SKM-1 (cell line): ENCODE measurements around the gene SLC35G2.
"Not testable (repeated sequence)": the region's sequence is repeated elsewhere in the genome, so short reads cannot be mapped to it uniquely, and the experiment has no call there.

Experiments used
- DNase-seq: peaks from one replicate; lab custom pipeline; 2025; ENCODE audit not compliant: unreplicated experiment; lab: John Stamatoyannopoulos, UW

The SLC35G2 gene

DNA sequence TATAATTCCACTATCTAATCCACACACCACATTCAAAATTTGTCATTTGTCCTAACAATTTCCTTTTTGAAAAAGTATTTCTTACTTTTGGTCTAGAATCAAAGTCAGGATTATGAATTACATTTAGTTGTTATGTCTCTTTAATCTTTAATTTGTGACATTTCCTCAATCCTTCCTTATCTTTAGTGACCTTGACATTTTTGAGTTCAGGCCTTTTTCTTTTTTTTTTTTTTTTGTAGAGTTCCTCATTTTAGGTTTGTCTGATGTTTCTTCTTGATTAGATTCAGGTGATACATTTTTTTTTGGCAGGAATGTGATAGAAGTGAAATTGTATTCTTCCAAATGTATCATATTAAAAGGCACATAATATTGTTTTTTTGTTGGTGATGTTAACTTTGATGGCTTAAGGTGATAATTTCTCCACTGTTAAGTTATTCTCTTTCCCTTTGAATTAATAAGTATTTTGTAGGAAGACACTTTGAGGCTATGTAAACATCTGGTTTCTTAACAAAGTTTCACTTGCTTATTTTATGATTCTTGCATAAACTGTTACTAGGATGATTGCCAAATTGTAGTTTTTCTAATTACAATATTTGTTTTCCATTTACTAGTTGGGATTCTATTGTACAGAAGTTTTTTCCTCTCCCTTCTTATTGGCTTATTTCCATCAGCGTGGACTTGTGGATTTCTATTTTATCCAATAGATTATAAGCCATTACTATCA, 16.3 kb downstream of the SLC35G2 start:
- no peak for DNase-seq

DNA sequence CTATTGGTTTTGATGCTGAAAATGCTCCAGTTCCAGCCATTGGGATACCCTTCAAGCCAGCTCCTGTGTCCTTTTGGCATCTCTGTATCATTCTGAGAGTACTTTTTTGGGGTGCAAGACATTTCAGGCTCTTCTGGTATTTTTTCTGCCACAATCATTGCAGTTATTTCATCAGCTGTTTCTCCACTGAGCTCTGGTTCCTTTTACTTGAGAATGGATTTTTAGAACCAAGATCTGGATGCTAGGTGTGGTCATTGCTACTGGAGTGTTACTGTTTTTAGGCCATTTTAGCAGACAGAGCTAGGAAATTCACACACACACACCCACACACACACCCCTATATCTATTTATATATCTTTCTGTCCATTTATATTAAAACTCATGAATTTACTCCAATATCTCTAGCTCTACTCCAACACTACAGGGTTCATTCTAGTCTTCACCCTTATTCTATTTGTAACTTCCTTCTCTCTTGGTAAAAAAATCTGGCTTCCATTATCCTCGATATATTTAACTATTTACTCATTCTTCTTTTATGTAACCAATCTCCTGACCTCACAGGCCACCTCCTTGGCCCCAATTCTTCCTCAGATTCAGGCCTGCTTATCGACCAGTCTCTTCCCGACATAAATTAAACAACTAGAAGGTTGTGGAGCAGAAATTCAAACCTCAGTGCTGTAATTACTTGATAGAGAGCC, 17.0 kb downstream of the SLC35G2 start:
- DNase-seq = no peak

DNA sequence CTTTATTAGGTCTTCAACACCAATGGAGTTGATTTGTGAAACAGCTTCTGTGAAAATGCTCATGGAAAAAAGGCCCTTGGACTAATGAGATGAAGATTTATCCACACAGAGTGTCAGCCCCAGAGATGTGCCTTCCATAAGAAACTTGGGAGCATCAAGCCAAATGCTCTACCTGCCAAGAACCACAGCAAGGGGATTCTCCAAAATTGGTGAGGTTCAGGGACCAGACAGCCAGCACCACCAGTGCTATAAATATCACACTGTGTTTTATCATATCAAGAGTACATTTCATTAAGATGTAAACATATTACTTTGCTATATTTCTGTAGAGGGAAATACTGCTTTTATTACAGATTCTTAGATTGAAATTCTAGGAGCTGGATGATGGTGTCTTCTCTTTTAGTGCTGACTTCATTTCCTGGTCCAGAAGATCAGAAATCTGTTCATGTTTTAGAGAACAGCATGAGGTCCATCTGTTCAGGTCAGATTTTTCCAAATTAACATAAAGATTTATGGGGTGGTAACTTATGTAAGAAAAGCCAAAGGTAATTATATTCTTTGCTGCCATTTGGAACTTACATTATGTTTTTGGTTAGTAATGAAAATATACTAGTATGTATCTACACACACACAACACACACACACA, 17.7 kb downstream of the SLC35G2 start:
- DNase-seq = no peak

DNA sequence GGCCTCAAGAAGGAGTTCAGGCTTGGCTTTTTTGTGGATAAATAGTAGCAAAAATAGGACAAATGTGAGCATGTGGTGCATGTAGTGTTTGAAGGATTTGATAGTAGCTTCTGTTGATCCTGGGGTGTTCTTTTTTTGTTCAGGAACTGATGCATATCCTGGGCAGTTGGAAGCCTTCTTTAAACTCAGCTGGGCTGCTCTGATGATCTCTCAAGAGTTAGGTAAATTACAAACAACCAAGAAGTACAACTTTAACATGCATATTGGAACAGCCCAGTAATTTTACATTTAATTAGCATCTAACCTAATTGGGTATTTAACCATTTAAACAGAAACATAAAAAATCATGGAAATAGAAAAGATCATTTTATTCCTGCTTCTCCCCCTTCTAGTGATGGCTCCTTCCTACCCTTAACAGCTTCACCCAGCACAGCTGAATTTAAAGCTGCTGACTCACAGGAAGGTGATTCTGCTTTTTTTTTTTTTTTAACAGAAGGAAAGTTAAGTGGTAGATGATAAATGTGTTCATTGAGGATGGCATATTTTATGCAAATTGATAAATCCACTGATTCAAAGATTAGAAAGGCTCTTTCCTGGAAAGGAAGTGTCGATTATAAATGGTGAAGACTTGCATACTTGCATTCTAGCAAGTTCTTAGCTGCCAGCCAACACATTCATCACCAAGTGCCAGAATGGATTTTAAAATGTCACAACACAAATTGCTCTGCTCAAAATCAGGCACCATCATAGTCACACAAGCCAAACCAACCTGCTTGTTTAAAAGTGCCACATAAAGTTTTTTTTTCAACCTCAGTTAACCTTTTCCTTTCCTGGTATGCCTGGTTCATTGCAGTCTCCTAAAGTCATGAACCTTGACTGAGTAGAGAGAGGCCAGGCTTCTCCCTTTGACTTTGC, 20.0 kb downstream of the SLC35G2 start:
- DNase-seq = no peak

DNA sequence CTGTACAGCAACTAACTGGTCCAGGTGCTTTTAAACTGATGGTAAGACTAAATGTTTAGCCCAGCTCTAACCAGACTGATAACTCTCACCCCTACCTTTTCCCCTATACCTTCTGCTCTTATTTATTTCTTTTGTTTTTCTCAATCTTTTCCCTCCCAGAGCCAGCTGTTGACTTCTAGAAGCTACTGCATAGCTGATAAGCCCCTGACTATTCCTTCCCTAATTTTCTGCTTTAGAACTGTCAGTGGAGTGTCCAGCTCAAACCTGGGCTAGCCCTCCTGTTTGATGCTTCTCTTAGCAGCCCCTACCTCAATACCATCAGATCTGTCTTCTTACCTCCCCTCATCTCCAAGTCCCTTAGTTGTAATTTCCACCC, 20.6 kb downstream of the SLC35G2 start:
- DNase-seq = no peak

DNA sequence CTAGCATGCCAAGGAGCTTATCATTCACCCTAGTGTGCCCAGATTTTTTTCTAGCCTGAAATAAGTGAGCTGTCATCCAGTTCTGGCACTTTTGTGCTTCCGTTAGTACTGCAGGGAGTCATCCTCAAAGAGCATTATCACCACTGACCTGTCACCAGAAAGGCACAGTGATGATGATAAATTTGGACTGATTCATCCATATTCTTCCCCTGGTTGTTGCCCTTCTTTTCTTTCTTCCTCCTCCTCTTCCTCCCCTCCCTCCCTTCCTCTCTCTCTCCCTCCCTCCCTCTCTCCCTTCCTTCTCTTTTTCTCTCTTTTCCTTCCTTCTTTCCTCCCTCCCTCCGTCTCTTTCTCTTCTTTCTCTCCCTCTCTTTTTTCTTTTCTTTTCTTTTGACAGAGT, 21.3 kb downstream of the SLC35G2 start:
- DNase-seq = no peak

DNA sequence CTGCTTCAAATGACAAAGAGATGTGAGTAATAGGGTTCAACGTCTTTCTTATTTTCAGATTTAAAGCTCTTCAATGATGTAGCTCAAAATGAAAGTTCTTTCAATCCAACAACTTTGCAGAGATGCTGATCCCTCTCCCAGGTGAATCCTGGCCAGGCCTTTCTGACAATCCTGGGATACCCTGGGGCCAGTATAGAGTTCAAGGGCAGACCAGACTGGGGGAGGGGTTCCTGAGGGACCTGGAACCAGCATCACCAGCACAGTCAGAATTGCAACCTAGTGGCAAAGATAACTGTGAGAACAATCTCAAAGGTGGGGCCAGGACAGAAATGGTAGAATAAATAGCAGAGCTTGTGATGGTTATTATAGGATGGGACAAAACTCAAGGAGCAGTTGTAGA, 23.4 kb downstream of the SLC35G2 start:
- DNase-seq = no peak

DNA sequence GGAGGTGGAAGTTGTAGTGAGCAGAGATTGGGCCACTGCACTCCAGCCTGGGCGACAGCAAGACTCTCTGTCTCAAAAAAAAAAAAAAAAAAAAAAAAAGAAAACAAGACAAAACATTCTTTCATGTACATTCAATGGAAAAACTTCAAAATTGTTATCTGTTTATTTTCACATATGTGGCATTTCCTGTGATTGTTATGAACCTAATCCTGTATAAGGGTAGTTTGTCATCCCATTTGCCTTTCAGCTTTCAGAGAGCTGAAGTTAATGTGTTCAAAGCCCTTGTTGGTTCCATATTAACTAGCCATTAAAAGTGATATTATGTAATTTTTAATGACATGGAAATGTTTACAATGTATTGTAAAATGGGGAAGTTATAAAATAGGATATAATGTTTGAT, 25.8 kb downstream of the SLC35G2 start:
- no peak for DNase-seq

DNA sequence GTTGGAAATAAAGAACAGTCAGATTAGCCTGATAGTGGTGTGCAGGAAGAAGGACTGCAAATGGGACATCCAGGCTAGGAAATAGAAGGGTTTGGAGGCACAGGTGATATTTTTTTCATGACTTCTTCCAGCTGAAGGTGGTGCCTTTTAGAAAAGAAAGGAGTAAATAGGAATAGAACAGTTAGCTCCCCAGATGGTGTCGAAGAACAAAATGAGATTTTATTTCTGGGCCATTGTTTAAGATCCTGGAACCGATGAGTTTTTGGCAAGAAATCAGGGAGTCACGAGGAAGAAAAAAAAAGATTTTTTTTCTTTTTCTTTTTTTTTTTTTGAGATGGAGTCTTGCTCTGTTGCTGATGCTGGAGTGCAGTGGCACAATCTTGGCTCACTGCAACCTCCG, 33.3 kb downstream of the SLC35G2 start:
- no peak for DNase-seq

DNA sequence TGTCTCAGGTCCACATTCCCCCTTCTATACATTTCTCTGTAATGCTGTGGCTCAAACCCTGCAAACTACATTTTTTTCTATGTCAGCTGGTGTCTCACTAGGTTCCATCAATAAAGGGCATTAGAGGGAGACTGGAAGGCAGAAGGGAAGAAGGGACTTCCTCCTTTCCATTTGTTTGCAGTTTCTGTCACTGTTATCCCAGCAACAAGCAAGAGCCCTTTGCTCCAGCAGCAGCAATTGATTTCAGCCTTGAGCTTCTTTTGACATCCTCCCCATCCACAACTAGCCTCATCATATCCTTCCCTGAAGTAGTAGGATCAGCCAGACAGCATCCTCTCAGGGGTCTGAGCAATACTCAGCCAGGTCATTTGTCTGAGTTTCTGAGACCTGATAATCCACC, 37.7 kb downstream of the SLC35G2 start:
- peak; percentile 25 for DNase-seq

DNA sequence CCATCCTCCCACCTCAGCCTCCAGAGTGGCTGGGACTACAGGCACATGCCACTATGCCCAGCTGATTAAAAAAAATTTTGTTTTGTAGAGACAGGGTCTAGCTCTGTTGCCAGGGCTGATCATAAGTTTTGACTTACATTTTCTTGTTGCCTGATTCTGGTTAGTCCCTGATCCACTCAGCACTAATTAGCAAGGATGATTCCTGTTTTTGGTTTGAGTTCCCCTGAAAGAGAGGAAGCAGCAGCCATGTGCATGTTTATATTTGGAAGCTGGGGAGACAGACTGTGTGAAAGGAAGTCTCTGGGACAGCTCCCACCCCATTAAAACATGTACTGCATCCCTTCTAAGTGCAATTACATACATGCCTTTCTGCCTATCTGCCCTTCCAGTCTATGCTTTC, 39.5 kb downstream of the SLC35G2 start:
- DNase-seq = no peak

DNA sequence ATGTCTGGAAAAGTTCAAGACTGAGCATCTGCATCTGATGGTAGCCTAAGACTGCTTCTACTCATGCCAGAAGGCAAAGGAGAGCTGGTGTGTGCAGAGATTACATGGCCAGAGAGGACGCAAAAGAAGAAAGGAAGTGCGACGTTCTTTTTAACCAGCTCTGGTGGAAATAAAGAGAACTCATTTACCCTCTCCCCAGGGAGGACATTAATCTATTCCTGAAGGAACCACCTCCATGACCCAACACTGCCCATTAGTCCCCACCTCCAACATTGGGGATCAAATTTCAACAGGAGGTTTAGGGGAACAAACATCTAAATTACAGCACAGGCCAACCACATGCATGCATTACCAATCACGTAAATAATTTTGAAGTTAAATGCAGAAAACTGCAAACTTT, 41.6 kb downstream of the SLC35G2 start:
- DNase-seq = no peak

DNA sequence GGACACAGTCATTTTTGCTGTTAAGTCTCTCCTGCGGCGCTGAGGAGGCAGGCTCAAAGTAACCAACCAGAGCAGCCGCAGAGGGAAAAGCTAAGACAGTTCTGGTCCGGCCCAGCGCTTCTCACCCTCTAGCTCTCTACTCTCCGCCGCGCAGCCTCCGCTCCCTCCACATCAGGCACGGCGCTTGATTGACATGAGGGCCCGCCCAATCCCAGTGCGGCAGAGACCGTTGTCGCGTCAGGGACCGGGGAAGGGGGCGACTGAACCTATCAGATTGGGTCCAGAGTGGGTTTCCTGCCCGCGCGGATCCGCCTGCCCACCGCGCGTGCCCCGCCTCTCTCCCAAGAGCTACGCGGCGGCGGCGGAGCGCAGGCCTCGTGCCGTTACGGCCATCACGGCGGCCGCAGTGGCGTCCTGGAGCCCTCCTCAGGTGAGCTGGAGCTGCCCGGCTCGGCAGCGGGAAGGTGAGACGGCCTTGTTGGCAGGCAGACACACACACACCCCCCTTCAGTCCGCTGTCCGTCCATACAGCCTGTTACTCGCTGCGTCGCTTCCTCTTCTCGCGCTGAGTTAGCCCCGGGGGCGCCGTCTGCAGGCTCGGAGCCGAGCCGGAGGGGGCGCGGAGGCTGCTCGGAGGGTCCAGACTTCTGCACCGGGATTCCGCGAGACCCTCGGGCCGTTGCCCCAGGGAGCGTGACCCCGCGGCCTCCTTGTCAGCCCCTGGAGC, 43.1 kb downstream of the SLC35G2 start, which contains the start of gene NCK1:
Gene NCK1 (plus strand): TSS at position 319 of the 727 bp plus-strand sequence. CDS start 65,794 bp downstream, outside the sequence.
- DNase-seq = peak; percentile 93

DNA sequence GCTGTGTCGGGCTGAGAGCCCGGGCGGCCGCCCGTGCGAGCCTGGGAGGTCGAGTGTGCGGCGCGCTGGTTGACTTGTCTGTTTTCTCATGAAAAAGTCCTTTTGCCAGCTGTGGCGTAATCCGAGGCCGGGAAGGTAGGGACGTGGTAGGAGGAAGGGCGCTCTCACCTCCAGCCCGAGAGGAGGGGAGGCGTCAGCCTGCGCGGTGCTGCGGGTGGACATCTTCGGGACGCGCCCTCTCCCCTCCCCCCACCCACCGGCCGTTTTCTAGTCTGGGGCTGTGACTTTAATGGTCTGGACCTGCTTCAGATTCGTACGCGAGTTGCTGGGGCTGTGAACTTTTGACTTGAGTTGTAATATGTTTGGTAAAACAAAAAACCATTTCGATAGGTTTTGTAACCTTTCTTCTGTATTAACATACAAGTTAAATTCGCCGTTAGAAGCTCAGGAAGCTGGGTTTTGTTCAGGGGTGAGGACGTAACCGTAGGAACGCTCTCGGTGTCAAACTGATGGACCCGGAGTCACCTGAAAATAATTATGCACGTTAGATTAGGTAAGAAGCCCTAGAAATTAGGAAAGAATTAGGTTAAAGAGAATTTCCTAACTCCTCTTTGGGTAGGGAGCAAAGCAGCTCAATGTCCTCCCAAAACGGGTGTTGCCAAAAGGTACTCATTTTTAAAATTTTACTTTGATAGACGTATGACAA, 43.8 kb downstream of the SLC35G2 start:
- no peak for DNase-seq

DNA sequence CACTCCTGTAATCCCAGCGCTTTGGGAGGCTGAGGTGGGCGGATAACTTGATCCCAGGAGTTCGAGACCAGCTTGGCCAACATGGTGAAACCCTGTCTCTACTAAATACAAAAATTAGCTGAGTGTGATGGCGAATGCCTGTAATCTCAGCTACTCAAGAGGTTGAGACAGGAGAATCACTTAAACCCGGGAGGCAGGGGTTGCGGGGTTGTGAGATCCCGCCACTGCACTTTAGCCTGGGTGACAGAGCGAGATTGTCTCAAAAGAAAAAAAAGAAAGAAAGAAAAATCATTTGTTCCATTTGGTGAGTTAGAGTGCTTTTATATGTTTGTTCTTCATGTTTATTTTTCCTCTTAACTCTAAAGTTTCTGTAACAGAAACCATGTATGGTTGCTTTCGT, 50.4 kb downstream of the SLC35G2 start:
- no peak for DNase-seq

DNA sequence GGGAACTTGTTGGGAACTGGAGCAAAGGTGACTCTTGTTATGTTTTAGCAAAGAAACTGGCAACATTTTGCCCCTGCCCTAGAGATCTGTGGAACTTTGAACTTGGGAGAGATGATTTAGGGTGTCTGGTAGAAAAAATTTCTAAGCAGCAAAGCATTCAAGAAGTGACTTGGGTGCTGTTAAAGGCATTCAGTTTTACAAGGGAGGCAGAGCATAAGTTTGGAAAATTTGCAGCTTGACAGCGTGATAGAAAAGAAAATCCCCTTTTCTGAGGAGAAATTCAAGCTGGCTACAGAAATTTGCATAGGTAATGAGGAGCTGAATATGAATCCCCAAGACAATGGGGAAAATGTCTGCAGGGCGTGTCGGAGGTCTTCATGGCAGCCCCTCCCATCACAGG, 53.3 kb downstream of the SLC35G2 start:
- DNase-seq = not testable (repeated sequence)

DNA sequence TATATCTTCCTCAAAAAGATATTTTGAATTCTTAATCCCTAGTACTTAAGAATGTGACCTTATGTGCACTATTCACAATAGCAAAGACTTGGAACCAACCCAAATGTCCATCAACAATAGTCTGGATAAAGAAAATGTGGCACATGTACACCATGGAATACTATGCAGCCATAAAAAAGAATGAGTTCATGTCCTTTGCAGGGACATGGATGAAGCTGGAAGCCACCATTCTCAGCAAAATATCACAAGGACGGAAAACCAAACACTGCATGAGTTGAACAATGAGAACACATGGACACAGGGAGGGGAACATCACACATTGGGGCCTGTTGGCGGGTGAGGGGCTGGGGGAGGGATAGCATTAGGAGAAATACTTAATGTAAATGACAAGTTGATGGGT, 60.6 kb downstream of the SLC35G2 start:
- not testable (repeated sequence) for DNase-seq

DNA sequence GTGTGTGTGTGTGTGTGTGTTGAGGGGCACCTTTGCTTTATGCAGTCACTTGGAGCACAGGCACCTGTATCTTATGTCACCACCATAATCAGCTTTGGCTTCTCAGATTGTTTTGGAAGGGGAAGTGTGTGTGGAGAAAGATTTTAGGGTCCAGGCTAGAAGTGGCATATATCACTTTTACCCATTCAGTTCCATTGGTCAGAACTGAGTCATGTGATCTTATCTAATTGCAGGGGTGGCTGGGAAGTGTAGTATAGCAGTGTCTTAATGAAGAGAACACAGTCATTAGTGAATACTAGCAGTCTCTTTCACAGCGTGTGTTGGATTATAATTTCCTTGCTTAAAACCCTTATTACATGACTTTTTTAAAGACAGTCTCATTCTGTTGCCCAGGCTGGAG, 63.6 kb downstream of the SLC35G2 start:
- no peak for DNase-seq

DNA sequence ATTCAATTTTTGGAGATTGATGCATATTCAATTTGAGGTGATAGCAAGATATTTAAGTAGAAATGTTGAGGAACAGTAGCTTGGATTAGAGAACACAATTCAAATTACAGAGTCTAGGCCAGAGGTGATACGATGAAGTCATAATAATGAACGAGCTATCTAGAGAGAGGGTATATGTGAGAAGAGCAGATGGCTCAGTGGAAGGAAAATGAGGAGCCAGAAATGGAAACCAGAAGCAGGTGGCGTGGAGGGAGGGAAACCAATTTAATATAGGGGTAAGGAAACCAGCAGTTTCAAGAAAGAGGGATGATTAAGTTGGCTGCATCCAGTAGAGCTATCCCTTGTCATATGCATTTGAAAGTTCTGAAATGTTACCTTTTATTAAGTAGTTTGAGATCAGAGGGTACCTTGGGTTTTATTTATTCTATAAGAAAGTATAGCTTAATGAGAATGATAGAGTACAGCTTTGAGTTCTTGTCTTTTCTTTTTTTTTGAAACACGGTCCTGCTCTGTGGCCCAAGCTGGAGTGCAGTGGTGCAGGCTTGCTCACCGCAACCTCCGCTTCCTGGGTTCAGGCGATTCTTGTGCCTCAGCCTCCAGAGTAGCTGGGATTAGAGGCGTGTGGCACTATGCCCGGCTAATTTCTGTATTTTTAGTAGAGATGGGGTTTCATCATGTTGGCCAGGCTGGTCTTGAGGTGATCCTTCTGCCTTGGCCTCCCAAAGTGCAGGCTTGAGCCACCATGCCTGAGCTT, 65.2 kb downstream of the SLC35G2 start:
- no peak for DNase-seq
